GM18870 (cell line): ENCODE measurements around the gene ADAMTS16.

Experiments
- ATAC-seq: cut with Tn5 transposase; IDR thresholded peaks from one replicate; pipeline ENCODE4 v1.9.1; 2021; ENCODE audit warnings: moderate library complexity; ENCODE audit not compliant: unreplicated experiment

The ADAMTS16 gene

GRCh38 chr5:5369051-5369605 lies 229.0 kb downstream of the ADAMTS16 start:
- no peak for ATAC-seq
